Calu3 (cell line): ENCODE results near the gene ELMO1. TPM values are rescaled to one million over a fixed set of nuclear protein-coding genes. Genes with fewer than 3 reads are reported as not detected.

Experiments used
- BruUV-seq: library from RNA; stranded (reverse); fragments of 400-500 nt; replicated peaks from 2 replicates; lab custom pipeline; 2021; lab: Mats Ljungman, UMichigan
- CTCF ChIA-PET: fragments of 300-600 bp; sonication (Branson Sonifier 250); formaldehyde crosslinking; loops from one replicate; lab custom pipeline; 2022; ENCODE audit warnings: antibody characterized with exemption; lab: Charles Lee
- DNase-seq: peaks from one replicate; pipeline ENCODE4 v3.0.0; 2022
- H3K27ac Mint-ChIP-seq: one replicate; pipeline ENCODE4 v1.8.0; 2022; ENCODE audit warnings: mixed read lengths; ENCODE audit not compliant: unreplicated experiment
- H3K27me3 Mint-ChIP-seq: one replicate; pipeline ENCODE4 v1.8.0; 2022; ENCODE audit warnings: mixed read lengths; ENCODE audit not compliant: unreplicated experiment
- H3K36me3 Mint-ChIP-seq: one replicate; pipeline ENCODE4 v1.8.0; 2022; ENCODE audit warnings: mild to moderate bottlenecking, moderate library complexity, mixed read lengths; ENCODE audit not compliant: insufficient read depth, unreplicated experiment
- H3K4me1 Mint-ChIP-seq: one replicate; pipeline ENCODE4 v1.8.0; 2022; ENCODE audit warnings: mild to moderate bottlenecking, low read depth, mixed read lengths; ENCODE audit not compliant: unreplicated experiment
- H3K4me3 Mint-ChIP-seq: one replicate; pipeline ENCODE4 v1.8.0; 2022; ENCODE audit warnings: mild to moderate bottlenecking, low read depth, moderate library complexity, mixed read lengths; ENCODE audit not compliant: unreplicated experiment
- H3K9me3 Mint-ChIP-seq: one replicate; pipeline ENCODE4 v1.8.0; 2022; ENCODE audit warnings: low read depth, mixed read lengths; ENCODE audit not compliant: unreplicated experiment
- intact Hi-C: fragments of 100-400 bp; cut with micrococcal nuclease; formaldehyde crosslinking; loops from one replicate; pipeline ENCODE4 v1.10.0; 2022; ENCODE audit not compliant: unreplicated experiment
- total RNA-seq: library from RNA; stranded (reverse); gene quantifications from 2 replicates; pipeline ENCODE4 v1.2.3, GENCODE V29; 2022
- TF ChIP-seq, protein P1 (sequence below): fragments of 200-600 bp; IDR thresholded peaks from one replicate; pipeline ENCODE4 v1.8.0; 2022; ENCODE audit warnings: antibody characterized with exemption; ENCODE audit not compliant: unreplicated experiment

Gene ELMO1
- total RNA-seq, 1 experiment from 2014 or later = not detected

GRCh38 chr7:36929791-36930190 is 518.9 kb downstream of the ELMO1 start:
- TF ChIP-seq, protein P1, sequence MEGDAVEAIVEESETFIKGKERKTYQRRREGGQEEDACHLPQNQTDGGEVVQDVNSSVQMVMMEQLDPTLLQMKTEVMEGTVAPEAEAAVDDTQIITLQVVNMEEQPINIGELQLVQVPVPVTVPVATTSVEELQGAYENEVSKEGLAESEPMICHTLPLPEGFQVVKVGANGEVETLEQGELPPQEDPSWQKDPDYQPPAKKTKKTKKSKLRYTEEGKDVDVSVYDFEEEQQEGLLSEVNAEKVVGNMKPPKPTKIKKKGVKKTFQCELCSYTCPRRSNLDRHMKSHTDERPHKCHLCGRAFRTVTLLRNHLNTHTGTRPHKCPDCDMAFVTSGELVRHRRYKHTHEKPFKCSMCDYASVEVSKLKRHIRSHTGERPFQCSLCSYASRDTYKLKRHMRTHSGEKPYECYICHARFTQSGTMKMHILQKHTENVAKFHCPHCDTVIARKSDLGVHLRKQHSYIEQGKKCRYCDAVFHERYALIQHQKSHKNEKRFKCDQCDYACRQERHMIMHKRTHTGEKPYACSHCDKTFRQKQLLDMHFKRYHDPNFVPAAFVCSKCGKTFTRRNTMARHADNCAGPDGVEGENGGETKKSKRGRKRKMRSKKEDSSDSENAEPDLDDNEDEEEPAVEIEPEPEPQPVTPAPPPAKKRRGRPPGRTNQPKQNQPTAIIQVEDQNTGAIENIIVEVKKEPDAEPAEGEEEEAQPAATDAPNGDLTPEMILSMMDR = no peak
- CTCF ChIA-PET = no interaction called here
- no peaks in the 10 kb centered on the region for H3K36me3 Mint-ChIP-seq
- no peaks in the 10 kb centered on the region for H3K27me3 Mint-ChIP-seq
- H3K4me1 Mint-ChIP-seq = no peaks in the 10 kb centered on the region
- BruUV-seq = no TSS peak
- intact Hi-C loops = no loop called here
- no peak for DNase-seq
- no peak overlapping the region for H3K27ac Mint-ChIP-seq
- H3K9me3 Mint-ChIP-seq = peaks cover 7% of the 10 kb centered on the region
- no peak overlapping the region for H3K4me3 Mint-ChIP-seq

DNA sequence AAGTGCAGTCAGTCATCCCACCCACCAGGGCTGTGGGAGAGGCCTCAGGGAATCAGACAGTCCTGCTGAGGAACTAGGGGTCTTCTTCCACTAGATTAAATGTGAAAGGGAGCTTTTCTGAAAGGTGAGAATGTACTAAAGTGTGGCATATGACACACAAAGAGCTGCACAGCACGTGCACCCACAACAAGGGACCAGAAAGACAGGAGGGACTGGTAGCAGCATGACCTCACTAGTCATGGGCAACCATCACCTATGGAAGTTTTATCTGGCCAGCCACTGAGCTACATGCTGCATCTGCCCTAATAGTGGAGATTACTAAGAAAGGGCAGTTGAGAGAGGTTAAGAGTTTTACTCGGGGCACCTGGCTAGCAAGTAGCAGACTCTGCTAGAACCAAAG is 519.9 kb downstream of the ELMO1 start:
- intact Hi-C loops = no loop called here
- BruUV-seq = no TSS peak
- TF ChIP-seq, protein P1 = no peak
- H3K27ac Mint-ChIP-seq = no peak overlapping the region
- H3K9me3 Mint-ChIP-seq = peaks cover 7% of the 10 kb centered on the region
- H3K4me1 Mint-ChIP-seq = no peaks in the 10 kb centered on the region
- H3K36me3 Mint-ChIP-seq = no peaks in the 10 kb centered on the region
- CTCF ChIA-PET = interaction anchor here (1.0 kb wide), 1 partner anchor 253 kb away, joined by 3 read pairs; no protein-coding TSS in a partner anchor
- DNase-seq = no peak
- no peaks in the 10 kb centered on the region for H3K27me3 Mint-ChIP-seq
- H3K4me3 Mint-ChIP-seq = no peak overlapping the region

- BruUV-seq = no TSS peak
- no peaks in the 10 kb centered on the region for H3K27me3 Mint-ChIP-seq
- CTCF ChIA-PET = interaction anchor here (1.0 kb wide), 1 partner anchor 253 kb away, joined by 3 read pairs; no protein-coding TSS in a partner anchor
- no peak for DNase-seq
- peaks cover 4% of the 10 kb centered on the region for H3K9me3 Mint-ChIP-seq
- H3K4me3 Mint-ChIP-seq = no peak overlapping the region
- no peak overlapping the region for H3K27ac Mint-ChIP-seq
- TF ChIP-seq, protein P1 = no peak
- intact Hi-C loops = no loop called here
- H3K36me3 Mint-ChIP-seq = no peaks in the 10 kb centered on the region
- no peaks in the 10 kb centered on the region for H3K4me1 Mint-ChIP-seq
Observed at GRCh38 chr7:36928311-36928710, 520.4 kb downstream of the ELMO1 start.

- Mint-ChIP-seq H3K36me3 (no peaks in the 10 kb centered on the region), H3K4me3 (no peak overlapping the region), H3K4me1 (no peaks in the 10 kb centered on the region), H3K9me3 (no peaks in the 10 kb centered on the region), H3K27me3 (no peaks in the 10 kb centered on the region), H3K27ac (no peak overlapping the region)
- CTCF ChIA-PET = no interaction called here
- no TSS peak for BruUV-seq
- intact Hi-C loops = no loop called here
- TF ChIP-seq, protein P1 = no peak
- no peak for DNase-seq
Observed at GRCh38 chr7:36925691-36926090, 523.0 kb downstream of the ELMO1 start.
